Mucosa of descending colon (tissue), 3 donors: Measurements from ENCODE around the gene ENKUR. TPM values are rescaled to one million over a fixed set of nuclear protein-coding genes. Genes with fewer than 3 reads are reported as not detected.
"Not testable (repeated sequence)": the region's sequence is repeated elsewhere in the genome, so short reads cannot be mapped to it uniquely, and the experiment has no call there.

Experiments
- ATAC-seq: fragments of 200-7000 bp; cut with Tn5 transposase; one replicate; pipeline ENCODE4 v1.9.1; 2020; ENCODE audit warnings: mild to moderate bottlenecking, moderate library complexity
- DNase-seq, 3 donors: peaks; one replicate each; pipeline ENCODE4 v3.0.0-alpha.2; 2020
- H3K36me3 ChIP-seq: fragments of 200-600 bp; one replicate; pipeline ENCODE4 v1.8.0; 2021; ENCODE audit warnings: low read depth, mild to moderate bottlenecking
- H3K4me1 ChIP-seq: fragments of 200-600 bp; one replicate; pipeline ENCODE4 v1.8.0; 2021; ENCODE audit warnings: low read depth, mild to moderate bottlenecking
- H3K4me3 ChIP-seq: fragments of 200-600 bp; one replicate; pipeline ENCODE4 v1.8.0; 2021; ENCODE audit warnings: mild to moderate bottlenecking
- H3K9me3 ChIP-seq: fragments of 200-600 bp; one replicate; pipeline ENCODE4 v1.8.0; 2021; ENCODE audit warnings: mild to moderate bottlenecking
- CTCF ChIP-seq: fragments of 200-600 bp; IDR thresholded peaks from one replicate; pipeline ENCODE4 v1.8.0; 2022; ENCODE audit warnings: antibody characterized with exemption, mild to moderate bottlenecking
- intact Hi-C, 2 donors: fragments of 100-400 bp; cut with DNase I in 1 of 2; cut with micrococcal nuclease in 1 of 2; formaldehyde crosslinking; loops; one replicate each; pipeline versions ENCODE4 v1.11.0 to v1.11.1; 2022; cut with DNase I, micrococcal nuclease
- total RNA-seq, 3 donors: library from RNA; stranded (reverse); fragmentation: NEBNext Ultra II Directional in 2 of 3; extraction: Animal tissue kit (Norgen Biotek cat#: 25700) in 2 of 3; gene quantifications; one replicate each; pipeline versions ENCODE4 v1.2.1 to v1.2.4, GENCODE V29; 2021 to 2023
- donor health status: DM: no; HTN: no; CAD: no; lungs with moderate emphysema.
- donor health status: DM: no; HTN: no; CAD: no.
- donor health status: DM: no; HTN: yes; CAD: no.

ENKUR gene
- total RNA-seq, 3 donors from 2014 or later, result 0.32 to 0.98 (median 0.77) TPM

DNA sequence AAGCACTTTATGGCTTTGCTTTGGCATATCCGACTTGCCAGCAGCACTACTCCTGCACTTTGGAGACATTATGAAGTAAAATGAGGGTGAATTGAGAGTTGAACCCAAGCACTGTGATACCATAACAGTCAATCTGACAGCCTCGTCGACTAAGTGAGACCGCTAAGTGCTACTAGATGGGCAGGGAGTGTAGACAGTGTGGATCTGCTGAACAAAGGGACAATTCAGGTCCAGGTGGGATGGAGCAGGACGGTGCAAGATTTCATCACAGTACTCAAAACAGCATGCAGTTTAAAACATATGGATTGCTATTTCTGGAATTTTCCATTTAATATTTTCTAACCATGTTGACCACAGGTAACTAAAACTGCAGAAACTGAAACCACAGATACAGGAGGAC lies 42.8 kb downstream of the ENKUR start:
- intact Hi-C loops, result no loop called here
- Histone ChIP-seq H3K4me1 (no peaks in the 10 kb centered on the region), H3K4me3 (no peak overlapping the region), H3K36me3 (no peaks in the 10 kb centered on the region), H3K9me3 (no peaks in the 10 kb centered on the region)
- no peak for TF ChIP-seq CTCF
- no peak for ATAC-seq
- no peak for DNase-seq

DNA sequence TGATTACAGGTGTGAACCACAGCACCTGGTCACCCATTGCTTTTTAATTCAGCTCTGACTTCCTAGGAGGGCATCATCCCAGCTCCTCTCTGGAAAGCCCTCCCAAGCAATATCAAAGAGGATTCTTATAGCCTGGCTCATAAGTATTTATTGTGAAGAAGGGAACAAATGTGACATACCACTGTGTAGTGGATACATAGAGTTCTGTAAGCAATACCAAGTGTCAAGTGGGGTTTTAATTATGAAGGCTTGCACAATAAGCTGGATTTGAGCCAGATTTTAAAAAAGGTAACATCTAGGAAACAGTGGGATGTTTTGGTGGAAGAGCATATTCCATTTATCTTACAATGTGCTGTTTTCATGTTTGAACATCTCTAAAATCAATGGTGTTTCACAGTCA lies 44.6 kb downstream of the ENKUR start:
- Histone ChIP-seq H3K36me3 (no peaks in the 10 kb centered on the region), H3K9me3 (no peaks in the 10 kb centered on the region), H3K4me3 (no peak overlapping the region), H3K4me1 (no peaks in the 10 kb centered on the region)
- no peak for TF ChIP-seq CTCF
- intact Hi-C loops, result no loop called here
- no peak for DNase-seq
- no peak for ATAC-seq

DNA sequence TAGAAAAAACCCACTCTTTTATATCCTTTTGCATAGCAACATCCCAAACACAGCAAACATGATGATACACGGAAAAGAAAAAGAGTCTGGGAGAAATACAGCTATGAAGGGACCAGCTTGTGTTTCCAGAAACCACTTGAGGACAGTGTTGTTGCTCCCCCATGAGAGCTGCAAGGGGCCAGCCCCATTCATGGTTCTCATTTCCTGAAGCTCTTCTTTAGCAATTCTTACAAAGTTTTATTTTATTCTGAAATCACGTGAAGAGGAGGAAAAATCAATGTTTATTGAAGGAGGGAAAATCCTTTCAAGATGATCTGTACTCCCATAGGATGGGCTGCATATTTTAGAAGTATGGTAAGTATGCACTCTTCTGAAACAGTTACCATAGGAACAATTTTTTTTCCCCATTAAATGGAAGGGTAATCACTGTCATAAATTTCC lies 46.1 kb downstream of the ENKUR start:
- ATAC-seq (no peak), DNase-seq (no peak)
- intact Hi-C loops, result no loop called here
- H3K36me3 ChIP-seq, result no peaks in the 10 kb centered on the region
- no peaks in the 10 kb centered on the region for H3K9me3 ChIP-seq
- no peaks in the 10 kb centered on the region for H3K4me1 ChIP-seq
- TF ChIP-seq CTCF, result no peak
- no peak overlapping the region for H3K4me3 ChIP-seq

GRCh38 chr10:24968951-24969350 lies 47.0 kb downstream of the ENKUR start:
- H3K4me1 ChIP-seq, H3K4me3 ChIP-seq, H3K9me3 ChIP-seq, H3K36me3 ChIP-seq, DNase-seq, intact Hi-C loops, ATAC-seq: not testable (repeated sequence)

- Histone ChIP-seq H3K36me3 (no peaks in the 10 kb centered on the region), H3K4me3 (no peak overlapping the region)
- TF ChIP-seq CTCF, result no peak
Measured at GRCh38 chr10:24968349-24968748, 47.6 kb downstream of the ENKUR start.

GRCh38 chr10:24966962-24967481 lies 48.9 kb downstream of the ENKUR start:
- no peak for TF ChIP-seq CTCF
- H3K4me1 ChIP-seq, result no peaks in the 10 kb centered on the region
- DNase-seq (no peak), ATAC-seq (no peak)
- intact Hi-C loops, result no loop called here
- no peaks in the 10 kb centered on the region for H3K9me3 ChIP-seq
- H3K4me3 ChIP-seq, result no peak overlapping the region
- H3K36me3 ChIP-seq, result no peaks in the 10 kb centered on the region

More at GRCh38 chr10:24968349-24968748, 47.6 kb downstream of the ENKUR start:
- no peaks in the 10 kb centered on the region for H3K4me1 ChIP-seq
- no peaks in the 10 kb centered on the region for H3K9me3 ChIP-seq
- intact Hi-C loops, result no loop called here
- ATAC-seq (no peak), DNase-seq (no peak)
